HEK293 (cell line): ENCODE measurements around the gene PRDM9.

Experiments
- CTCF ChIA-PET: fragments of 350-600 bp; formaldehyde crosslinking; extraction: SDS; loops from one replicate; lab custom pipeline; 2021; ENCODE audit warnings: antibody characterized with exemption; lab: Yijun Ruan, JAX
- POLR2A ChIA-PET: fragments of 300-600 bp; formaldehyde crosslinking; extraction: SDS; loops from one replicate; lab custom pipeline; 2020; ENCODE audit warnings: antibody characterized with exemption, inconsistent platforms; lab: Yijun Ruan, JAX
- H3K27ac ChIP-seq: fragments of 200-500 bp; sonication (Bioruptor generic); 2 replicates; pipeline ENCODE4 v1.5.1; 2014; ENCODE audit warnings: low read depth, low read length, control low read depth, inconsistent platforms; ENCODE audit errors: extremely low read depth
- H3K36me3 ChIP-seq, 2 experiments: fragments of 200-500 bp in 1 of 2; sonication (Bioruptor generic) in 1 of 2; 1 replicate in 1 of 2; 2 replicates in 1 of 2; pipeline ENCODE4 v1.5.1; 2014 to 2017; ENCODE audit warnings: inconsistent platforms in 2 of 2, low read length in 2 of 2; ENCODE audit not compliant: control insufficient read depth in 2 of 2, insufficient read depth in 1 of 2
- H3K4me1 ChIP-seq: fragments of 200-500 bp; sonication (Bioruptor generic); 2 replicates; pipeline ENCODE4 v1.5.1; 2014; ENCODE audit warnings: mild to moderate bottlenecking, low read length, inconsistent platforms; ENCODE audit not compliant: control insufficient read depth, insufficient read depth
- H3K4me3 ChIP-seq: 2 replicates; pipeline ENCODE4 v1.5.1; 2011; ENCODE audit warnings: low read depth, mild to moderate bottlenecking, control low read depth, low read length, moderate library complexity
- H3K9me3 ChIP-seq: fragments of 200-500 bp; sonication (Bioruptor generic); 2 replicates; pipeline ENCODE4 v1.5.1; 2014; ENCODE audit warnings: low read depth, low read length, inconsistent platforms; ENCODE audit not compliant: control insufficient read depth, insufficient read depth
- GLI4 ChIP-seq: fragments of 450-650 bp; formaldehyde crosslinking; IDR thresholded peaks from 2 replicates; pipeline ENCODE4 v1.5.1; 2016; ENCODE audit warnings: missing biosample characterization, missing genetic modification characterization
- HOXC10 ChIP-seq: sonication (generic); formaldehyde crosslinking; IDR thresholded peaks from 2 replicates; pipeline ENCODE4 v1.8.1; 2023; ENCODE audit warnings: mild to moderate bottlenecking, missing genetic modification reagents
- IKZF3 ChIP-seq: fragments of 450-650 bp; IDR thresholded peaks from 2 replicates; pipeline ENCODE4 v1.5.0; 2018; ENCODE audit warnings: missing biosample characterization, mild to moderate bottlenecking, missing genetic modification characterization, moderate library complexity
- KLF10 ChIP-seq: fragments of 450-650 bp; IDR thresholded peaks from 2 replicates; pipeline ENCODE4 v1.5.1; 2018; ENCODE audit warnings: missing biosample characterization, mild to moderate bottlenecking, missing genetic modification characterization
- MEIS1 ChIP-seq: sonication (generic); formaldehyde crosslinking; IDR thresholded peaks from 2 replicates; pipeline ENCODE4 v1.8.1; 2022; ENCODE audit warnings: missing genetic modification reagents, mild to moderate bottlenecking, borderline replicate concordance
- SETDB1 ChIP-seq: IDR thresholded peaks from one replicate; pipeline ENCODE4 v1.6.1; 2017; ENCODE audit warnings: mild to moderate bottlenecking, low read length, moderate library complexity, mixed read lengths; ENCODE audit not compliant: insufficient read length
- SP2 ChIP-seq: fragments of 450-650 bp; formaldehyde crosslinking; IDR thresholded peaks from 2 replicates; pipeline ENCODE4 v1.5.1; 2016; ENCODE audit warnings: missing biosample characterization, missing genetic modification characterization
- ZBTB20 ChIP-seq: fragments of 450-650 bp; formaldehyde crosslinking; IDR thresholded peaks from 2 replicates; pipeline ENCODE4 v1.5.1; 2016; ENCODE audit warnings: missing biosample characterization, missing genetic modification characterization
- ZNF121 ChIP-seq: fragments of 450-650 bp; formaldehyde crosslinking; IDR thresholded peaks from 2 replicates; pipeline ENCODE4 v1.5.1; 2016; ENCODE audit warnings: missing biosample characterization, missing genetic modification characterization
- ZNF530 ChIP-seq: fragments of 450-650 bp; formaldehyde crosslinking; IDR thresholded peaks from 2 replicates; pipeline ENCODE4 v1.5.1; 2016; ENCODE audit warnings: low read depth, missing biosample characterization, missing genetic modification characterization
- TF ChIP-seq, protein P1 (sequence below): fragments of 450-650 bp; formaldehyde crosslinking; IDR thresholded peaks from 2 replicates; pipeline ENCODE4 v1.5.1; 2017; ENCODE audit warnings: missing biosample characterization, missing genetic modification characterization
- TF ChIP-seq, protein P2 (sequence below): fragments of 450-650 bp; formaldehyde crosslinking; IDR thresholded peaks from 2 replicates; pipeline ENCODE4; 2016; ENCODE audit warnings: missing biosample characterization, missing genetic modification characterization
- TF ChIP-seq, protein P3 (sequence below): fragments of 450-650 bp; formaldehyde crosslinking; IDR thresholded peaks from 2 replicates; pipeline ENCODE4 v1.5.1; 2016; ENCODE audit warnings: missing biosample characterization, missing genetic modification characterization, borderline replicate concordance
- TF ChIP-seq, protein P4 (sequence below): fragments of 450-650 bp; formaldehyde crosslinking; IDR thresholded peaks from 2 replicates; pipeline ENCODE4 v1.5.1; 2016; ENCODE audit warnings: missing biosample characterization, missing genetic modification characterization
- TF ChIP-seq, protein P5 (sequence below): fragments of 450-650 bp; formaldehyde crosslinking; IDR thresholded peaks from 2 replicates; pipeline ENCODE4 v1.5.1; 2016; ENCODE audit warnings: missing biosample characterization, missing genetic modification characterization, borderline replicate concordance
- TF ChIP-seq, protein P6 (sequence below): fragments of 450-650 bp; formaldehyde crosslinking; IDR thresholded peaks from 2 replicates; pipeline ENCODE4 v1.5.1; 2016; ENCODE audit warnings: missing biosample characterization, missing genetic modification characterization

Gene PRDM9

DNA sequence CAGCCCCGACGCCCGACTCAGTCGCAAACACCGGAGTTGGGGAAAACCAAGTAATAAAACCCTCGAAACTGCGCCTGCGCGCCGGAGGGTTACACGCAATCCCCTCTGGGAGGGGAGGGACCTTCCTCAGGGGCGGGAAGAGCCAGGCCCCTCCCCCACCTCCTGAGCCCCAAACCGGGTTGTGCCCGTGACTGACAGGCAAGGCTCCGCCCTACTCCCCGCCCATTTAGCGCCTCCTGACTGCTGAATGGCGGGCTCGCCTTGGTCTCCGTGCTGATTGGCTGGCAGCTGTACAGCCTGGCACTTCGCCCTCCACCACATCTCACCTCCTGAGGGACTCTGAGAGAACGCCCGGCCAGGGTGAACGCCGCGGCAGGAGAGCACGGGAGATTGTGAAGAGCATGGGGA is at the start of gene PRDM9:
PRDM9 (plus strand) TSS at position 332 of the 408 bp plus-strand sequence. CDS start 1,425 bp downstream, outside the sequence.
- ChIA-PET CTCF (interaction anchor here (0.6 to 0.7 kb wide), 2 partner anchors 87 to 307 kb away, joined by 3 read pairs; no protein-coding TSS in a partner anchor), POLR2A (interaction anchor here (0.6 kb wide), 1 partner anchor 19 kb away, joined by 3 read pairs; no protein-coding TSS in a partner anchor)
- Histone ChIP-seq H3K4me1 (no peaks in the 10 kb centered on the region), H3K36me3 (no peaks in the 10 kb centered on the region), H3K9me3 (no peaks in the 10 kb centered on the region), H3K27ac (no peak within 1 kb of the TSS), H3K4me3 (peak within 1 kb of the TSS; percentile 9)
- TF ChIP-seq, protein P1, sequence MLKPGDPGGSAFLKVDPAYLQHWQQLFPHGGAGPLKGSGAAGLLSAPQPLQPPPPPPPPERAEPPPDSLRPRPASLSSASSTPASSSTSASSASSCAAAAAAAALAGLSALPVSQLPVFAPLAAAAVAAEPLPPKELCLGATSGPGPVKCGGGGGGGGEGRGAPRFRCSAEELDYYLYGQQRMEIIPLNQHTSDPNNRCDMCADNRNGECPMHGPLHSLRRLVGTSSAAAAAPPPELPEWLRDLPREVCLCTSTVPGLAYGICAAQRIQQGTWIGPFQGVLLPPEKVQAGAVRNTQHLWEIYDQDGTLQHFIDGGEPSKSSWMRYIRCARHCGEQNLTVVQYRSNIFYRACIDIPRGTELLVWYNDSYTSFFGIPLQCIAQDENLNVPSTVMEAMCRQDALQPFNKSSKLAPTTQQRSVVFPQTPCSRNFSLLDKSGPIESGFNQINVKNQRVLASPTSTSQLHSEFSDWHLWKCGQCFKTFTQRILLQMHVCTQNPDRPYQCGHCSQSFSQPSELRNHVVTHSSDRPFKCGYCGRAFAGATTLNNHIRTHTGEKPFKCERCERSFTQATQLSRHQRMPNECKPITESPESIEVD (tag by site-specific recombination), result no peak
- TF ChIP-seq SP2 (tag by site-specific recombination), result peak; percentile 75
- TF ChIP-seq, protein P2, sequence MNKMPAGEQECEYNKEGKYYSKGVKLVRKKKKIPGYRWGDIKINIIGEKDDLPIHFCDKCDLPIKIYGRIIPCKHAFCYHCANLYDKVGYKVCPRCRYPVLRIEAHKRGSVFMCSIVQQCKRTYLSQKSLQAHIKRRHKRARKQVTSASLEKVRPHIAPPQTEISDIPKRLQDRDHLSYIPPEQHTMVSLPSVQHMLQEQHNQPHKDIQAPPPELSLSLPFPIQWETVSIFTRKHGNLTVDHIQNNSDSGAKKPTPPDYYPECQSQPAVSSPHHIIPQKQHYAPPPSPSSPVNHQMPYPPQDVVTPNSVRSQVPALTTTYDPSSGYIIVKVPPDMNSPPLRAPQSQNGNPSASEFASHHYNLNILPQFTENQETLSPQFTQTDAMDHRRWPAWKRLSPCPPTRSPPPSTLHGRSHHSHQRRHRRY (tag by site-specific recombination), result no peak
- TF ChIP-seq HOXC10, result no peak
- no peak for TF ChIP-seq ZBTB20 (tag by site-specific recombination)
- TF ChIP-seq GLI4 (tag by site-specific recombination), result no peak
- TF ChIP-seq KLF10 (tag by site-specific recombination), result no peak

DNA sequence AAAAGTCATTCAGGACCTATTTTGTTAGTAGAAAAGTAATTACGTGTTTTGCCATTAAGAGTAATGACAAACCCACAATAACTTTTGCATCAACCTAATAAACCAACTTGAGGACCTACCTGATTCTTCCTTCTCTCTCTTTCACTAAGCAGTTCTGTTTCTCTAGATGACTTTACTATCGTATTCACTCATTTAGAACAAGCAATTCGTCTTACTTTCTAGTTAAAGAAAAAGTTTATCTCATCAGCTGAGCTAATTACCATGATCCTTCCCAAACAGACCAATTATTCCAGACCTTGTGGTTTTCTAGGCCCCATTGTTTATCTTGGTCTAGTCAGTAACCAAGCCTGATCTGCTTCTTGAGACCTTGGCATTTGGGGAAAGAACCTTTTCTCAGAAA is 49.6 kb upstream of the PRDM9 start:
- Histone ChIP-seq H3K9me3 (no peaks in the 10 kb centered on the region), H3K36me3 (no peaks in the 10 kb centered on the region), H3K27ac (no peak overlapping the region), H3K4me1 (no peaks in the 10 kb centered on the region), H3K4me3 (no peak overlapping the region)
- ChIA-PET POLR2A (no interaction called here), CTCF (interaction anchor here (1.0 kb wide), 1 partner anchor 40 kb away, joined by 5 read pairs; no protein-coding TSS in a partner anchor)
- TF ChIP-seq MEIS1 (CRISPR knock-in tag) (no peak), SETDB1 (no peak), ZNF530 (tag by site-specific recombination) (no peak), IKZF3 (tag by site-specific recombination) (no peak), ZNF121 (tag by site-specific recombination) (no peak)
- TF ChIP-seq, protein P3, sequence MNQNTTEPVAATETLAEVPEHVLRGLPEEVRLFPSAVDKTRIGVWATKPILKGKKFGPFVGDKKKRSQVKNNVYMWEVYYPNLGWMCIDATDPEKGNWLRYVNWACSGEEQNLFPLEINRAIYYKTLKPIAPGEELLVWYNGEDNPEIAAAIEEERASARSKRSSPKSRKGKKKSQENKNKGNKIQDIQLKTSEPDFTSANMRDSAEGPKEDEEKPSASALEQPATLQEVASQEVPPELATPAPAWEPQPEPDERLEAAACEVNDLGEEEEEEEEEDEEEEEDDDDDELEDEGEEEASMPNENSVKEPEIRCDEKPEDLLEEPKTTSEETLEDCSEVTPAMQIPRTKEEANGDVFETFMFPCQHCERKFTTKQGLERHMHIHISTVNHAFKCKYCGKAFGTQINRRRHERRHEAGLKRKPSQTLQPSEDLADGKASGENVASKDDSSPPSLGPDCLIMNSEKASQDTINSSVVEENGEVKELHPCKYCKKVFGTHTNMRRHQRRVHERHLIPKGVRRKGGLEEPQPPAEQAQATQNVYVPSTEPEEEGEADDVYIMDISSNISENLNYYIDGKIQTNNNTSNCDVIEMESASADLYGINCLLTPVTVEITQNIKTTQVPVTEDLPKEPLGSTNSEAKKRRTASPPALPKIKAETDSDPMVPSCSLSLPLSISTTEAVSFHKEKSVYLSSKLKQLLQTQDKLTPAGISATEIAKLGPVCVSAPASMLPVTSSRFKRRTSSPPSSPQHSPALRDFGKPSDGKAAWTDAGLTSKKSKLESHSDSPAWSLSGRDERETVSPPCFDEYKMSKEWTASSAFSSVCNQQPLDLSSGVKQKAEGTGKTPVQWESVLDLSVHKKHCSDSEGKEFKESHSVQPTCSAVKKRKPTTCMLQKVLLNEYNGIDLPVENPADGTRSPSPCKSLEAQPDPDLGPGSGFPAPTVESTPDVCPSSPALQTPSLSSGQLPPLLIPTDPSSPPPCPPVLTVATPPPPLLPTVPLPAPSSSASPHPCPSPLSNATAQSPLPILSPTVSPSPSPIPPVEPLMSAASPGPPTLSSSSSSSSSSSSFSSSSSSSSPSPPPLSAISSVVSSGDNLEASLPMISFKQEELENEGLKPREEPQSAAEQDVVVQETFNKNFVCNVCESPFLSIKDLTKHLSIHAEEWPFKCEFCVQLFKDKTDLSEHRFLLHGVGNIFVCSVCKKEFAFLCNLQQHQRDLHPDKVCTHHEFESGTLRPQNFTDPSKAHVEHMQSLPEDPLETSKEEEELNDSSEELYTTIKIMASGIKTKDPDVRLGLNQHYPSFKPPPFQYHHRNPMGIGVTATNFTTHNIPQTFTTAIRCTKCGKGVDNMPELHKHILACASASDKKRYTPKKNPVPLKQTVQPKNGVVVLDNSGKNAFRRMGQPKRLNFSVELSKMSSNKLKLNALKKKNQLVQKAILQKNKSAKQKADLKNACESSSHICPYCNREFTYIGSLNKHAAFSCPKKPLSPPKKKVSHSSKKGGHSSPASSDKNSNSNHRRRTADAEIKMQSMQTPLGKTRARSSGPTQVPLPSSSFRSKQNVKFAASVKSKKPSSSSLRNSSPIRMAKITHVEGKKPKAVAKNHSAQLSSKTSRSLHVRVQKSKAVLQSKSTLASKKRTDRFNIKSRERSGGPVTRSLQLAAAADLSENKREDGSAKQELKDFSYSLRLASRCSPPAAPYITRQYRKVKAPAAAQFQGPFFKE (tag by site-specific recombination), result no peak
- TF ChIP-seq, protein P4, sequence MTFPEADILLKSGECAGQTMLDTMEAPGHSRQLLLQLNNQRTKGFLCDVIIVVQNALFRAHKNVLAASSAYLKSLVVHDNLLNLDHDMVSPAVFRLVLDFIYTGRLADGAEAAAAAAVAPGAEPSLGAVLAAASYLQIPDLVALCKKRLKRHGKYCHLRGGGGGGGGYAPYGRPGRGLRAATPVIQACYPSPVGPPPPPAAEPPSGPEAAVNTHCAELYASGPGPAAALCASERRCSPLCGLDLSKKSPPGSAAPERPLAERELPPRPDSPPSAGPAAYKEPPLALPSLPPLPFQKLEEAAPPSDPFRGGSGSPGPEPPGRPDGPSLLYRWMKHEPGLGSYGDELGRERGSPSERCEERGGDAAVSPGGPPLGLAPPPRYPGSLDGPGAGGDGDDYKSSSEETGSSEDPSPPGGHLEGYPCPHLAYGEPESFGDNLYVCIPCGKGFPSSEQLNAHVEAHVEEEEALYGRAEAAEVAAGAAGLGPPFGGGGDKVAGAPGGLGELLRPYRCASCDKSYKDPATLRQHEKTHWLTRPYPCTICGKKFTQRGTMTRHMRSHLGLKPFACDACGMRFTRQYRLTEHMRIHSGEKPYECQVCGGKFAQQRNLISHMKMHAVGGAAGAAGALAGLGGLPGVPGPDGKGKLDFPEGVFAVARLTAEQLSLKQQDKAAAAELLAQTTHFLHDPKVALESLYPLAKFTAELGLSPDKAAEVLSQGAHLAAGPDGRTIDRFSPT (tag by site-specific recombination), result no peak
- TF ChIP-seq, protein P5, sequence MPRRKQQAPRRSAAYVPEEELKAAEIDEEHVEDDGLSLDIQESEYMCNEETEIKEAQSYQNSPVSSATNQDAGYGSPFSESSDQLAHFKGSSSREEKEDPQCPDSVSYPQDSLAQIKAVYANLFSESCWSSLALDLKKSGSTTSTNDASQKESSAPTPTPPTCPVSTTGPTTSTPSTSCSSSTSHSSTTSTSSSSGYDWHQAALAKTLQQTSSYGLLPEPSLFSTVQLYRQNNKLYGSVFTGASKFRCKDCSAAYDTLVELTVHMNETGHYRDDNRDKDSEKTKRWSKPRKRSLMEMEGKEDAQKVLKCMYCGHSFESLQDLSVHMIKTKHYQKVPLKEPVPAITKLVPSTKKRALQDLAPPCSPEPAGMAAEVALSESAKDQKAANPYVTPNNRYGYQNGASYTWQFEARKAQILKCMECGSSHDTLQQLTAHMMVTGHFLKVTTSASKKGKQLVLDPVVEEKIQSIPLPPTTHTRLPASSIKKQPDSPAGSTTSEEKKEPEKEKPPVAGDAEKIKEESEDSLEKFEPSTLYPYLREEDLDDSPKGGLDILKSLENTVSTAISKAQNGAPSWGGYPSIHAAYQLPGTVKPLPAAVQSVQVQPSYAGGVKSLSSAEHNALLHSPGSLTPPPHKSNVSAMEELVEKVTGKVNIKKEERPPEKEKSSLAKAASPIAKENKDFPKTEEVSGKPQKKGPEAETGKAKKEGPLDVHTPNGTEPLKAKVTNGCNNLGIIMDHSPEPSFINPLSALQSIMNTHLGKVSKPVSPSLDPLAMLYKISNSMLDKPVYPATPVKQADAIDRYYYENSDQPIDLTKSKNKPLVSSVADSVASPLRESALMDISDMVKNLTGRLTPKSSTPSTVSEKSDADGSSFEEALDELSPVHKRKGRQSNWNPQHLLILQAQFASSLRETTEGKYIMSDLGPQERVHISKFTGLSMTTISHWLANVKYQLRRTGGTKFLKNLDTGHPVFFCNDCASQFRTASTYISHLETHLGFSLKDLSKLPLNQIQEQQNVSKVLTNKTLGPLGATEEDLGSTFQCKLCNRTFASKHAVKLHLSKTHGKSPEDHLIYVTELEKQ (tag by site-specific recombination), result no peak
- TF ChIP-seq, protein P6, sequence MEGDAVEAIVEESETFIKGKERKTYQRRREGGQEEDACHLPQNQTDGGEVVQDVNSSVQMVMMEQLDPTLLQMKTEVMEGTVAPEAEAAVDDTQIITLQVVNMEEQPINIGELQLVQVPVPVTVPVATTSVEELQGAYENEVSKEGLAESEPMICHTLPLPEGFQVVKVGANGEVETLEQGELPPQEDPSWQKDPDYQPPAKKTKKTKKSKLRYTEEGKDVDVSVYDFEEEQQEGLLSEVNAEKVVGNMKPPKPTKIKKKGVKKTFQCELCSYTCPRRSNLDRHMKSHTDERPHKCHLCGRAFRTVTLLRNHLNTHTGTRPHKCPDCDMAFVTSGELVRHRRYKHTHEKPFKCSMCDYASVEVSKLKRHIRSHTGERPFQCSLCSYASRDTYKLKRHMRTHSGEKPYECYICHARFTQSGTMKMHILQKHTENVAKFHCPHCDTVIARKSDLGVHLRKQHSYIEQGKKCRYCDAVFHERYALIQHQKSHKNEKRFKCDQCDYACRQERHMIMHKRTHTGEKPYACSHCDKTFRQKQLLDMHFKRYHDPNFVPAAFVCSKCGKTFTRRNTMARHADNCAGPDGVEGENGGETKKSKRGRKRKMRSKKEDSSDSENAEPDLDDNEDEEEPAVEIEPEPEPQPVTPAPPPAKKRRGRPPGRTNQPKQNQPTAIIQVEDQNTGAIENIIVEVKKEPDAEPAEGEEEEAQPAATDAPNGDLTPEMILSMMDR (tag by site-specific recombination), result no peak
